GM19351 (cell line): Measurements from ENCODE around the gene ELL2.
"Not testable (repeated sequence)": the region's sequence is repeated elsewhere in the genome, so short reads cannot be mapped to it uniquely, and the experiment has no call there.

Experiments
- ATAC-seq: cut with Tn5 transposase; IDR thresholded peaks from one replicate; pipeline ENCODE4 v1.9.1; 2021; ENCODE audit warnings: mild to moderate bottlenecking, moderate library complexity; ENCODE audit not compliant: unreplicated experiment

The ELL2 gene

DNA sequence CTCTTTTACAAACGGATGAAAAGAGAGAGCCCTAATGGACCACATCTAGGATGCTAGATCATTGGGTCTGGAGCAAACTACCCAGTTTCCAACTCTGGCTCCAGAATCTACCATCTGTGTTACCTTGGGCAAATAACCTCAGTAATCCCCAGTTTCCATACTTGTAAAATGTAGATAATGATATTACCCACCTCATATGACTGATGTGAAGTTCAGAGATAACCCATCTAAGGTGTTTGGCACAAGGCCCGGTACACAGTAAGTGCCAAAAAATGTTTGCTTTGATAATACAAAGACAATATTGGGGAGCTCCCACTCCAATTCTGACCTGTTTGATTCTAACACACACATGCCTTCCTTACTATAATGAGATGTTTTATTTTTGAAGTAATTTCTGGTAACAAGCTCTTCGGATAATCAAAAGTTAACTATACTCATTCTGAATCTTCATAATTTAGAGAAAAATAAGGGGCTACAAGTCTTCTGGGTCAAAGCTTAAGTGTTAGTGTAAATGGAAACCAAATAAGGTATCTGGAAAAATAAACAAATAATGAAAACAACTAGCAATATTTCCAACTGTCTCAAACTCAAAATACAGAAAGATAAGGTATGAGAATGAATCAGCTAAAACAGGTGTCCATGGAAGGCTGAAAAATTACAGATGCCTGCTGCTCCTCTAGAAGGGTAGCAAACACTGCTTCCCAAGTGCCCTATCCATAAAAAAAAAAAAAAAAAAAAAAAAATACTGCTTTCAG, 30.4 kb downstream of the ELL2 start:
- no peak for ATAC-seq

GRCh38 chr5:95930141-95930930, 31.3 kb downstream of the ELL2 start:
- ATAC-seq: no peak

DNA sequence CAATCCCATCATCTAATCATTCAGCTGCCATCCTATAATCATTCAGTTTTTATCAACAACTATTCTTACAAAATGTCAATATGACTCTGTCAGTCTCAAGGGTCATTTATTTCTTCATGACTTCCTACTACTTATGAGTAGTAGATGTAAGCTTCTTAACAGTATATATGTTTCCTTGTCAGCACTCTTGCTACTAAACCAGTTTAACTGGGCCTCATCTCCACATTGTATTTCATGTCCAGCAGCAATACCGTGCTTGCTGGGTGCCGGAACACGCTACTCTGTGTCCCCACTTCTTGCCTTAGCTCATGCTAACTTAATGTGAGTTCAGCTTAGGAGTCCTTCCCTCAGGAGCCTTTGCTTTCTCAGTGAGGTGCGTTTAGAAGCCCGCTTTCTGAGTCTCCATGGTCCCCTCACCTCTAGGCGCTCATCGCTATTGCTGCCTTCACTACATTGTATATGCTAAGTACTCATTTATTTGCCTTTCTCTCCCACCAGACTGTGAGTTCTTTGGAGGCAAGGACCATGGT, 32.9 kb downstream of the ELL2 start:
- no peak for ATAC-seq

GRCh38 chr5:95927927-95928723, 33.5 kb downstream of the ELL2 start:
- peak; percentile 55 for ATAC-seq

DNA sequence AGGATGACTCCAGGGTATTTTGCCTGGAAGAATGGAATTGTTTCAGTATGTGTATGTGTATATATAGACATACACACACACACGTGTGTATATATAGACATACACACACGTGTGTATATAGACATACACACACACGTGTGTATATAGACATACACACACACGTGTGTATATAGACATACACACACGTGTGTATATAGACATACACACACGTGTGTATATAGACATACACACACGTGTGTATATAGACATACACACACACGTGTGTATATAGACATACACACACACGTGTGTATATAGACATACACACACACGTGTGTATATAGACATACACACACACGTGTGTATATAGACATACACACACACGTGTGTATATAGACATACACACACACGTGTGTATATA, 34.4 kb downstream of the ELL2 start:
- ATAC-seq: not testable (repeated sequence)

DNA sequence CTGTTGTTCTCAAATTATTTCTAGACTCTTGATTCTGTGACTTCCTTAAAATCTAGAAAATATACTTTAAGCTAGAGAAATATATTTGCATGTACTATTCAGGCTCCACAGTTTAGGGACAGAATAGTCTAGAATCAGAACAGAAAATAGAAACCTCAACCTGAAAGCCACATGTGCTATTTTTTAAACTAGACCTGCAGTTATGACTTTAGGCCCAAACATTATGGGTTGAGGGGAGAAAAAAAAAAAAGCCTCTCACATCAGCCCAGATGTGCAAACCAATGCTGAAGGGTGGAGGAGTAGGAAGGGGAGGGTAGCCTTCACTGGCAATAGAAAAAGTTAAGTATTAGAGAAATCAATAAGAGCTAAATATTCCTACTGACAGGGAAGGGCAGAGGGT, 35.7 kb downstream of the ELL2 start:
- peak; percentile 51 for ATAC-seq

- no peak for ATAC-seq
Observed at GRCh38 chr5:95925378-95925744, 36.3 kb downstream of the ELL2 start.

DNA sequence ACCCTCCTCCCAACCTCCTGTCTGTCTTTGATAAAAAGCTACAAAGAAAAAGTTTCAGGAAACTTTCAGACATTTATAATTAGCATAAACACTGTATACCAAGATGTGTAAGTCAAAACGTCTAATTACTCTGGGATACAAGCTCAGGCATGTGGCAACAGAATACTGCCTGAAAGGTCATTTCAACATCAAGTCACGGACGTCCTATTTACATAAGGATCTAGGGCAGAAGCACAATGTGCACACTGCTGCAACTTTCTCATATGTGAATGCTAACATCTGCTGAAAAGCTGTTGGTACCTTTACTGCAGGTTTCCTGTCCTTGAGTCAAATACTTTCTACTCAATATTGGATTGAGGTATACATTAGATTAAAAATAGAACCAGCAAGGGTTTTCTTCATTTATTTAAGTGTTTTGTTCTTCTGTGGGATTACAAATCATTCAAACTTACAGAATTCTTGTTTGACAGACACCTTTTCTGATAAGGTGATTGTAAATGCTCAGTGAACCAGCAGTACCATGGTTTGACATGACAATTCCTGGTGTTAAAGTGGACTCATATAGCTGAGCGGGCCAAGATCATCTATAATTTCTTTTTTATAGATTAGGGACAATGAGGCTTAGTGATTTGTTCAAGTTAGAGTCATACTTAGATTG, 36.8 kb downstream of the ELL2 start:
- ATAC-seq: no peak

GRCh38 chr5:95923918-95924544, 37.6 kb downstream of the ELL2 start:
- ATAC-seq: peak; percentile 44

DNA sequence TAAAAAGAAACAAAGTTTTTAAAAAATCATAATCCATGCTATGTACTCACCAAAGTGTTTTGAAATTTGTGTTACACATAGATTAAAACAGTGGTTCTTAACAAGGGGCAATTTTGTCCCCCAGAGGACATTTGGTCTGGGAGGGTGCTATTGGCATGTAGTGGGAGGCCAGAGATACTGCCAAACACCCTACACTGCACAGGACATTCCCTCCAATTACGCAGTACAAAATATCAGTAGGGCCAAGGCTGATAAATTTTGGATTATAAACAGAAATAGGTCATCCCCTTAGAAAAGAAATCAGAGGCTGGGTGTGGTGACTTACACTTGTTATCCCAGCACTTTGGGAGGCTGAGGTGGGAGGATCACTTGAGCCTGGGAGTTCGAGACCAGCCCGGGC, 38.9 kb downstream of the ELL2 start:
- ATAC-seq: no peak

GRCh38 chr5:95921501-95921900, 40.1 kb downstream of the ELL2 start:
- no peak for ATAC-seq

DNA sequence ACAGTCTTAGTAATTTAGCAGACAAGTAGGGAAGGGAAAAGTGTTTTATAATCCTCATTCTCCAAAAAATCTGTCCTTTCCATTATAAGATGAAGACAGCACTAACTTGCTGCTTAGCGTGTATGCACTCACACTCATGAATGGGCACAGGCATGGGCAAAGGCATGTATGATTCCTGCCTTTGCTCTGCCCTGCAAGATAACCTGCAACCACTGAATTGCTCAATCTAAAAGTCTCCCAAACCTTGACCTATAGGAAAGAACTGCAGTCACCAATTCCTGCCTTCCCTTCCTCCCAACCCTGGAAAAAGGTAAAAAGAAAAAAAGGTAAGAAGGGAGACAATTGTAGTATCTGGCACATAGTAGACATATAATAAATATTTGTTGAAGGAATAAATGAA, 40.8 kb downstream of the ELL2 start:
- ATAC-seq: no peak

DNA sequence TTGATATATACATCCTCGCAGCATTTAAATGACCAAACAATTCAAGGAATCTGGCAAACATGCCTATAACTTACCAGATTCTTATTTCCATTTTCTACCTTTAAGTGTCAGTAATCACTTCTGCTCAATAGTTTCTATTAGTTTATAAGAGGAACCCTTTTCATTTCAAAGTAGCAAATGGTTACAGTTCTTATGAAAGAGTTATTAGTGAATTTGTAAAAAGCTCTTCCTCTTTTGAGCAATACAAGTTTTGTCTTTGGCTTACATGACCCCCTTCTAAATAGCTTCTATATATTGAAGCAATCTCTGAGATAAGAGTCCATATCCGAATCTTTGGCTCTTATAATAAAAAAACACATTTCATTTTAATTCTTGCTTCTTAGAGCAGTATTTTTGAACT, 42.0 kb downstream of the ELL2 start:
- no peak for ATAC-seq

GRCh38 chr5:95918421-95919006, 43.1 kb downstream of the ELL2 start:
- no peak for ATAC-seq

DNA sequence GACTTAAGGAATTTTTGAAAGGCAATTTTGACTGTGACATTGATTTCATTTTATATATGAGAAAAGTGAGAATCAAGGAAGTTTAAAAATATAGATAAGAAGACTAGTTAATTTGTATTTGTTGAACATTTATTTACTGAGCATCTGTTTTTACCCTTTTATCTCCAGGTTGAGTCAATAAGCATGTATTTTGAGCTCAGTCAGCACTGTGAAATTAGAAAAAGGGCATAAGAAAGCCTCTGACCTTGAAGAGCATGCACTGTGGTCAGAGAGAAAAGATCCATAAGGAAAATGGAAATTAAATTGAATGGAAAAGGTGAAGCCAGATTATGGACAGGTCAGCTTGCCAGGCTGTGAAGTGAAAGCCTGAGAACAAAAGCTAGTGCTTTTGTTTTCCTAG, 44.4 kb downstream of the ELL2 start:
- ATAC-seq: no peak

DNA sequence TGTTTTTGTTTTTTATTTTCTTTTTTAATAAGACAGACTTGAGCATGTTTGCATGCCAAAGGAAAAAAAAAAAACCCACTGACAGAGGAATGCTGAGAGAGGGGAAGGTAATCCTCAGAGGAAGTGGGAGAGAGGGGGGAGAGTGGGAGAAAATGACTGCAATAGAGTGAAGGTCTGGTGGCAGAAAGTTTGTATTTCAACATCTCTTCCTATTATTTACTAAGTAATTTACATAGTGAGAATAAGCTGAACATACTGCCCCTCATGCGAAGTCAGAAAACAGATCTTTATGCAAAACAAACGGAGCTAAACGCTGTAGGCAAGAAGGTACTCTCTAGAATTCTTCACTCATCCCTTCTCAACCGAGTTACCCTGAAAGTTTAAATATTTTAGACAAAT, 45.0 kb downstream of the ELL2 start:
- ATAC-seq: no peak

DNA sequence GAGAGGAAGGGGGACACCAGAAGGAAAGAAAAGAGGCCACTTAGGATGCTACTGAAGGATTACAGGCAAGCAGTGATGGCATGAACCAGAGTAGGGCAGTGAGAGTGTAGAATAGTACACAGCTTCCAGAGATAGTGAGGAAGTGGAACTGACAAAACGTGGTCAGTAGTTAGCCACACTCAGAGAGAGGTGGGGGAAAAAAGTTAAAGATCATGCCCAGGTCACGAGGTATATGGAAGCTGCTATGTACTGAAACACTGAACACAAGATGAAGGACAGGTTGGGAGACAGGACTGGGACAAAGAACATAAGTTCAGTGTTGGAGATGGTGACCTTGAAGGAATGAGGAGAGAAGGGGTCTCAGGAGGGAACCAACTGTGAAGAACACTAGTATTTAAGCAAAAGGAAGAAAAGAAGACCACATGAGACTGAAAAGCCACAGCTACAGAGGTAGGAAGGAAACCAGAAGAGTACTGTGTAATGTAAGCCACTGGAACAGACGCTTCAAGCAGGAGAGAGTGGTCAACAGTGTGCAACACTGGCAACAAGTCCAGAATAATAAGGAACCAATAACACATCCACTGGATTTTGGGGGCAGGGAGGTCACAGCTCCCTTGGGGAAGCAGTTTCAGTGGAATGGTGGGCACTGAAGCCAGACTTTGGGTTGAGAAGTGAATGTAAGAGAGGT, 45.5 kb downstream of the ELL2 start:
- ATAC-seq: peak; percentile 88

DNA sequence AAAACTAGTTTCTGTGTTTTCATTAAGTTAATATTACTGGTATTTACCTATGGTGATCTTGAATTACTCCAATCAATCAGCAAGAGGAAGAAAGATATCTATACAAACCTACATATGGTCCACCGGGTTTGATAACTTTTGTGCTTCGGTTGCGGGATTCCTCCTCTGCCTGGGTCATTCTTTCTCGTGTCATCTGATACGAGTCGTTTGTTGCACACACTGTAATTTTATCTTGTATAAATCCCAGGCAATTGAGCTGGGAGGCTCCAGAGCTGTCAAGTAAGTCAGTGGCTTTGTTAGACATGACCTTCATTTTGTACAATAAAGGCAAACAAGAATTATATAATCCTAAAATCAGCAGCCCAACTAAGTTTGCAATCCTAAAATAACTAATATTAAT, 48.0 kb downstream of the ELL2 start:
- ATAC-seq: no peak

DNA sequence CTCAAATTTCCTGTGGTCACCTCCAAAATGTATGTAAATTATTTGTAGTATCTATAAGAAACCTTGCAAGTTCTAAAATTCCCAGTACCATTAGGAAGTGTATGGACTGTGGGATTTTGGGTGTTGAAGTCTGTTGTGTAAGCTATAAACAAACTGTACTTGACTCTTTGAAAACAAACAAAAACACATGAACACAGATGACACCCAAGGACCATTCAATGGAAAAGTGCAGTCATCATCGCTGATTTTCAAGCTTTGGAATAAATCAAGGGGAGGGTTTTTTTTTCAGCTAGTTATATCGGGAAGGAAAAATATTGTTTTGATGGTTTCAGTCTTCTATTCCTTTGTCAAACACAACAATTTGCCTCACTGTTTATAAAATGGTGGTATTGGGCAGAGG, 49.6 kb downstream of the ELL2 start:
- ATAC-seq: no peak
